ENCODE data around the gene KANSL3.

KANSL3 gene

GRCh38 chr2:96608469-96609455 is 29.4 kb downstream of the KANSL3 start:
- DNase-seq: peak in 4 of 56 donors; percentile 4 to 14 (median 9)

GRCh38 chr2:96604104-96604503 is 34.0 kb downstream of the KANSL3 start:
- no peak for DNase-seq

- no peak for DNase-seq
Measured at GRCh38 chr2:96602330-96602823, 35.7 kb downstream of the KANSL3 start.

- no peak for DNase-seq
Measured at GRCh38 chr2:96601382-96602292, 36.5 kb downstream of the KANSL3 start.

- DNase-seq: no peak
Measured at GRCh38 chr2:96599941-96600340, 38.2 kb downstream of the KANSL3 start.

- DNase-seq: peak in 1 of 56 donors; percentile 4
Measured at GRCh38 chr2:96596596-96596995, 41.5 kb downstream of the KANSL3 start.

GRCh38 chr2:96594691-96595152 is 43.4 kb downstream of the KANSL3 start:
- no peak for DNase-seq

GRCh38 chr2:96594282-96594681 is 43.8 kb downstream of the KANSL3 start:
- DNase-seq: no peak

GRCh38 chr2:96591494-96591893 is 46.6 kb downstream of the KANSL3 start:
- DNase-seq: no peak

GRCh38 chr2:96591054-96591453 is 47.1 kb downstream of the KANSL3 start:
- no peak for DNase-seq

- DNase-seq: no peak
Measured at GRCh38 chr2:96587843-96588242, 50.3 kb downstream of the KANSL3 start.

- no peak for DNase-seq
Measured at GRCh38 chr2:96584017-96584416, 54.1 kb downstream of the KANSL3 start.

GRCh38 chr2:96580771-96581170 is 57.3 kb downstream of the KANSL3 start:
- DNase-seq: peak in 2 of 56 donors; percentile 5 to 38

GRCh38 chr2:96579422-96579821 is 58.7 kb downstream of the KANSL3 start:
- DNase-seq: no peak

GRCh38 chr2:96578731-96579130 is 59.4 kb downstream of the KANSL3 start:
- DNase-seq: no peak

- DNase-seq: no peak
Measured at GRCh38 chr2:96577501-96577900, 60.6 kb downstream of the KANSL3 start.

GRCh38 chr2:96575785-96576456 is 62.2 kb downstream of the KANSL3 start:
- DNase-seq: no peak

GRCh38 chr2:96574364-96574763 is 63.7 kb downstream of the KANSL3 start:
- no peak for DNase-seq

- no peak for DNase-seq
Measured at GRCh38 chr2:96568094-96568493, 70.0 kb downstream of the KANSL3 start.

- no peak for DNase-seq
Measured at GRCh38 chr2:96565111-96565510, 73.0 kb downstream of the KANSL3 start.

- DNase-seq: no peak
Measured at GRCh38 chr2:96564563-96564962, 73.5 kb downstream of the KANSL3 start.

Measured in nucleus accumbens (tissue), 56 donors.